Transverse colon (tissue), 4 donors: Measurements from ENCODE around the gene RBFOX2. TPM values are rescaled to one million over a fixed set of nuclear protein-coding genes. Genes with fewer than 3 reads are reported as not detected.

ENCODE experiments used
- DNase-seq: peaks from one replicate; pipeline ENCODE4 v3.0.0-alpha.2; 2019
- H3K27ac ChIP-seq, 4 donors: fragments of 200-600 bp; sonication (generic); 2 replicates each; pipeline ENCODE4 v1.5.1; 2016 to 2018; ENCODE audit warnings: inconsistent platforms in 4 of 4
- H3K27me3 ChIP-seq: fragments of 200-600 bp; sonication (generic); 2 replicates; pipeline ENCODE4 v1.5.1; 2017; ENCODE audit warnings: inconsistent platforms
- H3K36me3 ChIP-seq, 4 donors: fragments of 200-600 bp; sonication (generic); 2 replicates each; pipeline ENCODE4 v1.5.1; 2017 to 2019; ENCODE audit warnings: inconsistent platforms in 4 of 4
- H3K4me1 ChIP-seq, 4 donors: fragments of 200-600 bp; sonication (generic); 2 replicates each; pipeline ENCODE4 v1.5.1; 2017 to 2020; ENCODE audit warnings: inconsistent platforms in 4 of 4
- H3K4me3 ChIP-seq, 4 donors: fragments of 200-600 bp; sonication (generic); 1 replicate in 1 of 4; 2 replicates in 3 of 4; pipeline versions ENCODE4 v1.5.1 to v1.6.1; 2017 to 2019; ENCODE audit warnings: inconsistent platforms in 4 of 4
- H3K9me3 ChIP-seq, 2 donors: fragments of 200-600 bp; sonication (generic); 2 replicates each; pipeline ENCODE4 v1.5.1; 2017 to 2019; ENCODE audit warnings: inconsistent platforms in 2 of 2
- EP300 ChIP-seq: sonication (generic); formaldehyde crosslinking; IDR thresholded peaks from one replicate; pipeline ENCODE4 v1.6.1; 2017; ENCODE audit warnings: antibody characterized with exemption, low read depth
- POLR2A ChIP-seq: fragments of 450-650 bp; IDR thresholded peaks from one replicate; pipeline ENCODE4 v1.6.1; 2016; ENCODE audit warnings: antibody characterized with exemption, mild to moderate bottlenecking, moderate library complexity
- POLR2AphosphoS5 ChIP-seq, 3 donors: sonication (generic); formaldehyde crosslinking; IDR thresholded peaks; one replicate each; pipeline ENCODE4 v1.6.1; 2016; ENCODE audit warnings: antibody characterized with exemption in 3 of 3
- WGBS, 2 donors: methylation state at CpG; one replicate each; pipeline ENCODE4 v1.1.5; 2018; ENCODE audit warnings: low coverage in 1 of 2; 5-methylcytosine and 5-hydroxymethylcytosine counted together
- in situ Hi-C, 4 donors: fragments of 200-750 bp; cut with MboI; loops; one replicate each; pipeline versions ENCODE4 v1.15.0 to v1.15.1; 2017; ENCODE audit warnings: low sequenced_read_pairs in 3 of 4, low pct_ligation_motif_present in 1 of 4, low pct_unique_long_range_greater_than_20kb in 1 of 4
- intact Hi-C: fragments of 100-400 bp; cut with DNase I; formaldehyde crosslinking; loops from one replicate; pipeline ENCODE4 v1.15.1; 2023; ENCODE audit warnings: low total_unique reads
- total RNA-seq, 4 donors: library from RNA; depleted of rRNA; stranded (reverse); fragments of >200 nt; gene quantifications; one replicate each; pipeline ENCODE4 v1.1.0, GENCODE V29; 2016
- TF ChIP-seq, protein P1 (sequence below), 5 experiments: fragments of 200-600 bp in 3 of 5; fragments of 450-650 bp in 2 of 5; sonication (generic) in 3 of 5; IDR thresholded peaks; 1 replicate in 2 of 5; 2 replicates in 3 of 5; pipeline ENCODE4 v1.5.1; 2016 to 2017; ENCODE audit warnings: antibody characterized with exemption in 5 of 5, inconsistent platforms in 3 of 5, mild to moderate bottlenecking in 2 of 5, moderate library complexity in 1 of 5

Gene RBFOX2
- total RNA-seq, 4 donors from 2014 or later, result 27.3 to 61.1 (median 43.1) TPM

DNA sequence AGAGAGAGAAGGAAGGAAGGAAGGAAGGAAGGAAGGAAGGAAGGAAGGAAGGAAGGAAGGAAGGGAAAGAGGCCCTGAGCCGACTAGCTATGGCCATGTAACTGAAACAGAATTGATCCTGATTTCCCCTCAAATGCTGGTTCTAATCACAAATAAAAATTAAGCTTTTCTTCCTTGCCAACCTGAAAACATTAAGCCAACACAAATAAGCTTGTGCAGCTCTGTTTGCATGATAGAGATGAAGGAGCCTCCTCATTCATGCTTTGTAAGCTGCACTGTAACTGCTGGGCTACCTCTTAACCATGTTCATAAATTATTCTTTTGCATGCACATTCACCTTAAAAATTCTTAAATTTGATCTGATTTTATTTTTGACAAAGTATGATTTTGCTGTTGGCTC is 338.6 kb downstream of the RBFOX2 start:
- Histone ChIP-seq H3K36me3 (no peaks in the 10 kb centered on the region), H3K4me3 (no peak overlapping the region), H3K9me3 (no peaks in the 10 kb centered on the region), H3K4me1 (no peaks in the 10 kb centered on the region), H3K27me3 (no peaks in the 10 kb centered on the region), H3K27ac (no peak overlapping the region)
- no peak for DNase-seq
- no peak for TF ChIP-seq POLR2AphosphoS5 (IDR thresholded peaks at IDR 0.05)
- TF ChIP-seq POLR2A, result no peak
- TF ChIP-seq EP300, result no peak
- TF ChIP-seq, protein P1, sequence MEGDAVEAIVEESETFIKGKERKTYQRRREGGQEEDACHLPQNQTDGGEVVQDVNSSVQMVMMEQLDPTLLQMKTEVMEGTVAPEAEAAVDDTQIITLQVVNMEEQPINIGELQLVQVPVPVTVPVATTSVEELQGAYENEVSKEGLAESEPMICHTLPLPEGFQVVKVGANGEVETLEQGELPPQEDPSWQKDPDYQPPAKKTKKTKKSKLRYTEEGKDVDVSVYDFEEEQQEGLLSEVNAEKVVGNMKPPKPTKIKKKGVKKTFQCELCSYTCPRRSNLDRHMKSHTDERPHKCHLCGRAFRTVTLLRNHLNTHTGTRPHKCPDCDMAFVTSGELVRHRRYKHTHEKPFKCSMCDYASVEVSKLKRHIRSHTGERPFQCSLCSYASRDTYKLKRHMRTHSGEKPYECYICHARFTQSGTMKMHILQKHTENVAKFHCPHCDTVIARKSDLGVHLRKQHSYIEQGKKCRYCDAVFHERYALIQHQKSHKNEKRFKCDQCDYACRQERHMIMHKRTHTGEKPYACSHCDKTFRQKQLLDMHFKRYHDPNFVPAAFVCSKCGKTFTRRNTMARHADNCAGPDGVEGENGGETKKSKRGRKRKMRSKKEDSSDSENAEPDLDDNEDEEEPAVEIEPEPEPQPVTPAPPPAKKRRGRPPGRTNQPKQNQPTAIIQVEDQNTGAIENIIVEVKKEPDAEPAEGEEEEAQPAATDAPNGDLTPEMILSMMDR (IDR thresholded peaks at IDR 0.05), result no peak
- in situ Hi-C loops (no loop called here), intact Hi-C loops (no loop called here)
- 68 to 100% methylated on average over 1 of the region's 1 CpG for WGBS, 2 donors

DNA sequence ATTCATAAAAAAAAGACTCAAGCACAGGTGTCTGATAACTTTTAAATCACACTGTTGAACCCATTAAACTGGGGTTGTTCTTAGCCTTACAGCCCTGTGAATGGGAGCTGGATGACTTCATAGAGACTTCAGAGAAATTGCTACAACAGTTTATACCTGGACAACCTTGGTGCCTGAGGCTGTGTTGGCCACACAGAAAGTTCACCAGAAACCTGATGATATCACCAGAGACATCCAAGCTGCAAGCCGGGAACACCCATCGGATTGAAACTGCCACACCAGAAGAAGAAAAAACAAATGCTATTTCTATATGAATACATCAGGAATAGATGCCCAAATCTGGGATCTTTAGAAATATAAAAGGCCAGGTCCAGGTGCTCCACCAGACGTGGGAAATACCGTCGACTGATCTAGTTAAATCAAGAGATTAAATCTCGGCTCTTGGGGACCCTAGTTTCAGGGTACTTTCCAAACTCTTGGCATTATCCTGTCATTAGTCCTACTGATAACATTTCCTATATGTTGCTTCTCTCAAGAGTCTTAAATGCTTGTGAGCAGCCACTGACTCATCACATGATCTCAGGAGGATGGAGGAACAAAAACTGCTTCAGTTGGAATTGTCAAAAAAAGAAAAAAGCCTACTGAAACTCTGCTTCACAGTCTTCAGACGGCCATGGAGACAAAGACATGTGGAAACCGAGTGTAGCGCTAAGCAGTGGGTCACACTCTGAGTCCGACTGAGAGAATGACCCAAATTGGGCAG is 339.5 kb downstream of the RBFOX2 start:
- WGBS, 2 donors, result 82 to 87% methylated on average over 6 to 10 of the region's 10 CpGs
- in situ Hi-C loops, result no loop called here

More for the DNA sequence above, 339.5 kb downstream of the RBFOX2 start:
- Histone ChIP-seq H3K27ac (no peak overlapping the region), H3K36me3 (no peaks in the 10 kb centered on the region), H3K4me1 (no peaks in the 10 kb centered on the region), H3K27me3 (no peaks in the 10 kb centered on the region), H3K9me3 (no peaks in the 10 kb centered on the region), H3K4me3 (no peak overlapping the region)
- no peak for DNase-seq
- intact Hi-C loops, result no loop called here
- TF ChIP-seq POLR2A (no peak), EP300 (no peak), POLR2AphosphoS5 (IDR thresholded peaks at IDR 0.05) (no peak)
- TF ChIP-seq, protein P1 (IDR thresholded peaks at IDR 0.05), result no peak

Other genes starting within 250 kb of the RBFOX2 start
- gene APOL3, start 131.9 kb upstream of the RBFOX2 start, total RNA-seq, result 10 to 100 TPM in 3 of 4 donors, 1 to 10 TPM in 1; 8.7 to 53.9 (median 19.4) TPM
- 1 to 10 TPM in 2 of 4 donors, under 1 TPM in 1, not detected in 1; 0.16 to 9.0 (median 1.8) TPM for gene APOL4, start 173.0 kb upstream of the RBFOX2 start, total RNA-seq
- gene APOL2, start 210.7 kb upstream of the RBFOX2 start, total RNA-seq, result 100 to 1,000 TPM in 1 of 4 donors, 10 to 100 TPM in 2, 1 to 10 TPM in 1; 3.8 to 142 (median 47.8) TPM
- 10 to 100 TPM in 3 of 4 donors, 1 to 10 TPM in 1; 2.2 to 19.5 (median 14.7) TPM for gene APOL1, start 224.3 kb upstream of the RBFOX2 start, total RNA-seq